K562 (cell line): Measurements from ENCODE around the gene BRD4. TPM values are rescaled to one million over a fixed set of nuclear protein-coding genes. Genes with fewer than 3 reads are reported as not detected.

ENCODE experiments used
- ATAC-seq: fragments of 200-7000 bp; cut with Tn5 transposase; 3 replicates; pipeline ENCODE4 v1.9.1; 2020; ENCODE audit warnings: moderate library complexity
- BruUV-seq: library from RNA; stranded (reverse); fragments of 400-500 nt; replicated peaks from 2 replicates; lab custom pipeline; 2021; lab: Mats Ljungman, UMichigan
- CTCF ChIA-PET: fragments of 300-600 bp; formaldehyde crosslinking; extraction: SDS; loops from one replicate; lab custom pipeline; 2021; ENCODE audit warnings: low intra/inter-chr PET ratio; lab: Yijun Ruan, JAX
- POLR2A ChIA-PET: fragments of 300-600, 350-650 bp; sonication (Branson Sonifier 250); formaldehyde crosslinking; extraction: SDS; loops from one replicate; lab custom pipeline; 2021; ENCODE audit warnings: antibody characterized with exemption, inconsistent platforms; lab: Yijun Ruan, JAX
- DNase-seq, 4 experiments: peaks; one replicate each; pipeline versions ENCODE4 v3.0.0 to v3.0.0-alpha.2; 2011 to 2018; ENCODE audit warnings: low spot score in 3 of 4, mixed read lengths in 3 of 4; ENCODE audit errors: extremely low read depth in 1 of 4
- FAIRE-seq: peaks from 2 replicates; lab custom pipeline; 2011; peaks lifted over from hg19 to GRCh38; lab: Jason Lieb, UNC
- H2AFZ ChIP-seq: 2 replicates; pipeline ENCODE4 v1.6.0; 2011; ENCODE audit warnings: low read depth, low read length, control low read depth, inconsistent platforms
- H3K27ac ChIP-seq: fragments of 200-600 bp; 3 replicates; pipeline ENCODE4 v1.8.0; 2011; ENCODE audit warnings: low read depth, mild to moderate bottlenecking, control low read depth, inconsistent platforms, low read length, moderate library complexity, mixed read lengths; ENCODE audit errors: extremely low read depth
- H3K27me3 ChIP-seq, 2 experiments: fragments of 300-600 bp in 1 of 2; 2 replicates in 1 of 2; 3 replicates in 1 of 2; pipeline versions ENCODE4 v1.6.0 to v1.8.0; 2011; ENCODE audit warnings: inconsistent platforms in 2 of 2, low read length in 2 of 2, mild to moderate bottlenecking in 1 of 2, mixed read lengths in 1 of 2, moderate library complexity in 1 of 2; ENCODE audit not compliant: control insufficient read depth in 2 of 2, insufficient read depth in 2 of 2
- H3K36me3 ChIP-seq: fragments of 300-600 bp; 3 replicates; pipeline ENCODE4 v1.8.0; 2011; ENCODE audit warnings: mild to moderate bottlenecking, low read length, inconsistent platforms; ENCODE audit not compliant: control insufficient read depth, insufficient read depth
- H3K4me1 ChIP-seq, 2 experiments: fragments of 200-600 bp in 1 of 2; replicated peaks in 1 of 2; 2 replicates in 1 of 2; 3 replicates in 1 of 2; pipeline versions ENCODE4 v1.5.1 to v1.8.0; 2011; ENCODE audit warnings: inconsistent platforms in 2 of 2, low read length in 2 of 2, mild to moderate bottlenecking in 1 of 2, mixed read lengths in 1 of 2, moderate library complexity in 1 of 2; ENCODE audit not compliant: control insufficient read depth in 2 of 2, insufficient read depth in 2 of 2
- H3K4me2 ChIP-seq: 2 replicates; pipeline ENCODE4 v1.6.1; 2011; ENCODE audit warnings: low read length, control low read depth, inconsistent platforms, mixed read lengths; ENCODE audit not compliant: insufficient read depth
- H3K4me3 ChIP-seq: fragments of 200-600 bp; sonication (generic), shearing (Covaris generic); 2 replicates; pipeline ENCODE4 v1.5.1; 2016; ENCODE audit warnings: control low read depth, inconsistent platforms
- H3K79me2 ChIP-seq: fragments of 200-600 bp; 3 replicates; pipeline ENCODE4 v1.8.0; 2011; ENCODE audit warnings: low read length, inconsistent platforms; ENCODE audit not compliant: control insufficient read depth, insufficient read depth
- H3K9ac ChIP-seq, 2 experiments: 2 replicates each; pipeline versions ENCODE4 v1.6.0 to v1.6.1; 2011; ENCODE audit warnings: low read depth in 2 of 2, low read length in 2 of 2, control low read depth in 1 of 2, inconsistent platforms in 1 of 2, mild to moderate bottlenecking in 1 of 2, mixed read lengths in 1 of 2; ENCODE audit not compliant: insufficient read depth in 1 of 2
- H3K9me1 ChIP-seq: one replicate; pipeline ENCODE4 v1.6.0; 2011; ENCODE audit warnings: inconsistent platforms, mild to moderate bottlenecking, low read length, moderate library complexity; ENCODE audit not compliant: control insufficient read depth, insufficient read depth
- H3K9me3 ChIP-seq: replicated peaks from 2 replicates; pipeline ENCODE4 v1.5.1; 2011; ENCODE audit warnings: low read depth, low read length, inconsistent platforms; ENCODE audit not compliant: control insufficient read depth, insufficient read depth
- H4K20me1 ChIP-seq: replicated peaks from 2 replicates; pipeline ENCODE4 v1.6.1; 2011; ENCODE audit warnings: low read length, inconsistent platforms, mixed read lengths; ENCODE audit not compliant: control insufficient read depth, insufficient read depth
- CHD2 ChIP-seq: IDR thresholded peaks from 2 replicates; pipeline ENCODE4 v1.6.1; 2011; ENCODE audit warnings: low read depth, low read length
- ELF1 ChIP-seq: fragments of 200-800 bp; sonication (Bioruptor generic); IDR thresholded peaks from 2 replicates; pipeline ENCODE4 v1.6.1; 2016; ENCODE audit warnings: missing genetic modification characterization, missing compliant biosample characterization
- EP400 ChIP-seq: fragments of 450-650 bp; IDR thresholded peaks from 2 replicates; pipeline ENCODE4 v1.6.1; 2017; ENCODE audit warnings: antibody characterized with exemption, mild to moderate bottlenecking, moderate library complexity
- ETV6 ChIP-seq, 3 experiments: fragments of 150-350 bp in 1 of 3; sonication (generic) in 1 of 3; formaldehyde crosslinking in 1 of 3; IDR thresholded peaks; 2 replicates each; pipeline versions ENCODE4 v1.6.1 to v1.8.0; 2014 to 2022; ENCODE audit warnings: borderline replicate concordance in 2 of 3, low read depth in 2 of 3, antibody characterized with exemption in 1 of 3, low read length in 1 of 3, mild to moderate bottlenecking in 1 of 3, missing genetic modification reagents in 1 of 3
- GTF2E2 ChIP-seq: fragments of 200-800 bp; sonication (Bioruptor generic); IDR thresholded peaks from 2 replicates; pipeline ENCODE4 v1.6.1; 2016; ENCODE audit warnings: missing genetic modification characterization, missing compliant biosample characterization
- ILK ChIP-seq: fragments of 450-650 bp; IDR thresholded peaks from 2 replicates; pipeline ENCODE4 v1.6.1; 2016; ENCODE audit warnings: missing genetic modification characterization, low read depth, mild to moderate bottlenecking, missing compliant biosample characterization, moderate library complexity, borderline replicate concordance
- NELFE ChIP-seq: IDR thresholded peaks from 2 replicates; pipeline ENCODE4 v1.6.1; 2011; ENCODE audit warnings: mild to moderate bottlenecking; ENCODE audit not compliant: insufficient read depth, insufficient read length
- SP1 ChIP-seq: sonication (generic); formaldehyde crosslinking; IDR thresholded peaks from 2 replicates; pipeline ENCODE4 v1.8.1; 2022; ENCODE audit warnings: mild to moderate bottlenecking, missing genetic modification reagents
- SPI1 ChIP-seq: IDR thresholded peaks from 2 replicates; pipeline ENCODE4 v1.6.1; 2011; ENCODE audit warnings: low read depth, low read length, control low read depth, borderline replicate concordance
- SRF ChIP-seq, 2 experiments: fragments of 250-450, 450-650 bp in 1 of 2; sonication (Bioruptor Pico) in 1 of 2; sonication (generic) in 1 of 2; formaldehyde crosslinking; IDR thresholded peaks; 2 replicates each; pipeline versions ENCODE4 v1.5.0 to v1.5.1; 2020 to 2022; ENCODE audit warnings: mild to moderate bottlenecking in 1 of 2, missing genetic modification reagents in 1 of 2
- TOE1 ChIP-seq, 2 experiments: fragments of 450-650 bp in 1 of 2; sonication (generic) in 1 of 2; formaldehyde crosslinking in 1 of 2; IDR thresholded peaks; 2 replicates each; pipeline versions ENCODE4 v1.7.1 to v1.8.0; 2016 to 2022; ENCODE audit warnings: borderline replicate concordance in 2 of 2, mild to moderate bottlenecking in 2 of 2, antibody characterized with exemption in 1 of 2, inconsistent platforms in 1 of 2, low read depth in 1 of 2, missing genetic modification reagents in 1 of 2, moderate library complexity in 1 of 2
- ZNF12 ChIP-seq: sonication (generic); formaldehyde crosslinking; IDR thresholded peaks from 2 replicates; pipeline ENCODE4 v1.4.0; 2020; ENCODE audit warnings: mild to moderate bottlenecking, missing genetic modification reagents
- WGBS: fragments of 100-300 bp; shearing (Covaris generic); methylation state at CpG from one replicate; pipeline ENCODE4 v1.1.6; 2016; ENCODE audit warnings: low coverage, mixed read lengths; ENCODE audit not compliant: insufficient coverage; ENCODE audit errors: missing lambda C conversion rate; 5-methylcytosine and 5-hydroxymethylcytosine counted together
- in situ Hi-C: fragments of 300-500 bp; cut with MboI; formaldehyde crosslinking; loops from 4 replicates; pipeline ENCODE4 v1.15.0; 2018; ENCODE audit warnings: inconsistent platforms, mixed read lengths
- intact Hi-C: fragments of 100-400 bp; cut with micrococcal nuclease; formaldehyde crosslinking; loops from 2 replicates; pipeline ENCODE4 v1.14.2; 2022
- polyA plus RNA-seq, 8 experiments: library from polyadenylated mRNA; depleted of rRNA in 4 of 8; stranded (reverse) in 5 of 8; unstranded in 3 of 8; fragments of >200 nt; fragmentation: Nextera tagmentation in 2 of 8; fragmentation: Illumina TruSeq in 1 of 8; extraction: Ambion mirVana in 2 of 8; extraction: Trizol in 1 of 8; gene quantifications; 2 replicates each; pipeline versions ENCODE4 v1.2.1 to v1.2.3, GENCODE V29; 2011 to 2014; ENCODE audit warnings: inconsistent platforms in 1 of 8, missing spikeins in 1 of 8
- total RNA-seq, 7 experiments: library from RNA; depleted of rRNA in 6 of 7; stranded (reverse); fragments of >200 nt in 6 of 7; fragmentation: Illumina TruSeq in 2 of 7; extraction: Trizol in 2 of 7; gene quantifications; 2 replicates each; pipeline versions ENCODE4 v1.2.1 to v1.2.3, GENCODE V29; 2011 to 2021; ENCODE audit warnings: low replicate concordance in 1 of 7
- TF ChIP-seq, protein P1 (sequence below): fragments of 250-450 bp; sonication (Bioruptor Pico); IDR thresholded peaks from 2 replicates; pipeline ENCODE4 v1.6.1; 2021; ENCODE audit warnings: mild to moderate bottlenecking
- TF ChIP-seq, protein P2 (sequence below): fragments of 450-650 bp; IDR thresholded peaks from 2 replicates; pipeline ENCODE4 v1.6.1; 2016; ENCODE audit warnings: borderline replicate concordance
- TF ChIP-seq, protein P3 (sequence below), 2 experiments: fragments of 450-650 bp; conservative IDR thresholded peaks; 2 replicates each; pipeline ENCODE4 v1.6.1; 2017; ENCODE audit warnings: mild to moderate bottlenecking in 2 of 2, moderate library complexity in 2 of 2

BRD4 gene
- total and polyA plus RNA-seq, 9 of the 15 experiments (the other 6 are each of a cell fraction or from before 2014, with no cell fraction given): 1.8 to 105 (median 15.6) TPM

DNA sequence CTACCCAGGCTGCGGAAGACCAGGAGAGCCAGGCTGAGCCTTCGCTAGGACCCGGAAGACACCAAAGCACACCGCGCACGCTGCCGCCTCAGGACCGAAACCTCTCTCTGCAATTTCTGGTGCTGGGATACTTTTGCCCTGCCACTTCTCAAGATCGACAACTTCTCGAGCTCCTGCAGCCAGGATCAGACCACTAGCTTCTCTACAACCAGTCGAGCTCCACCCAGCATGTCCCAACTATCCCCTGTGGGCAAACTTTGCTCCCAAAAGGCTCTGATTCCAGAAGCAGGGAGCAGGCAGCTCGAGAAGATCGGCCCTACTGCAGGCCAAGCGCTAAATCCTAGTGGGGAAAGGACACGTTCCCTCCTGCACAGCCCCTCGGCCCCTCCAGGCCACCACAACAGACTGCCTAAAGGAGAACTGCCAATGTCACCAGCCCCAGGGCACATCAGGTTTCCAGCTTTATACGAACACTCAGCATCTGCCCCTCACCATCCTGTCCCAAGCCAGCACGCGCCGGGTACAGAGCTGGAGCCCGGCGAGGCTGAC is 46.3 kb upstream of the BRD4 start:
- ChIA-PET POLR2A (interaction anchor here (0.5 to 3.6 kb wide), 27 partner anchors 9 to 197 kb away, joined by 3 to 27 read pairs (median 4); partner anchors contain the start of gene AKAP8L), CTCF (no interaction called here)
- peak; percentile 86 for FAIRE-seq
- H3K27ac ChIP-seq: peak overlapping the region; percentile 89
- WGBS: under 1% methylated on average over 21 of the region's 22 CpGs
- H3K36me3 ChIP-seq: peaks cover 50% of the 10 kb centered on the region; the same call in 2 of the 3 replicates
- DNase-seq: peak in 3 of 4 experiments; percentile 15 to 77 (median 54)
- peak overlapping the region; percentile 92 to 98 for H3K9ac ChIP-seq
- H3K9me1 ChIP-seq: no peaks in the 10 kb centered on the region
- TSS peak; percentile 74 for BruUV-seq
- H3K79me2 ChIP-seq: peaks cover 59% of the 10 kb centered on the region
- ATAC-seq: peak; percentile 44
- peaks cover 30% of the 10 kb centered on the region for H4K20me1 ChIP-seq
- H2AFZ ChIP-seq: peak overlapping the region; percentile 90
- intact Hi-C loops: loop anchor here (2.0 kb wide), 2 partner anchors 114 to 178 kb away; no protein-coding TSS in a partner anchor
- peak overlapping the region; percentile 98 for H3K4me2 ChIP-seq
- peaks cover 16 to 44% of the 10 kb centered on the region in 2 experiments for H3K4me1 ChIP-seq
- H3K9me3 ChIP-seq: no peaks in the 10 kb centered on the region
- no peaks in the 10 kb centered on the region; a peak in 1 of 5 replicates for H3K27me3 ChIP-seq
- peak overlapping the region; percentile 90 for H3K4me3 ChIP-seq
- in situ Hi-C loops: no loop called here
- TF ChIP-seq, protein P1, sequence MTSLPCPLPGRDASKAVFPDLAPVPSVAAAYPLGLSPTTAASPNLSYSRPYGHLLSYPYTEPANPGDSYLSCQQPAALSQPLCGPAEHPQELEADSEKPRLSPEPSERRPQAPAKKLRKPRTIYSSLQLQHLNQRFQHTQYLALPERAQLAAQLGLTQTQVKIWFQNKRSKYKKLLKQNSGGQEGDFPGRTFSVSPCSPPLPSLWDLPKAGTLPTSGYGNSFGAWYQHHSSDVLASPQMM (CRISPR knock-in tag): no peak
- TF ChIP-seq ILK (no peak), ELF1 (peak; percentile 51; the same call in 1 of the 2 replicates), CHD2 (no peak), SPI1 (no peak), GTF2E2 (tag) (no peak; the same call in 1 of the 2 replicates), NELFE (no peak), ETV6 (IDR thresholded peaks at IDR 0.05; ENCODE audit: borderline replicate concordance in 1 of 2, low read depth in 2 of 2, low read length in 1 of 2) (no peak), ETV6 (CRISPR knock-in tag; IDR thresholded peaks at IDR 0.05; ENCODE audit: borderline replicate concordance) (0 out of 2 replicates have a peak, but pooled peaks have one; percentile 16), SP1 (peak; percentile 31; the same call in 1 of the 2 replicates), ZNF12 (CRISPR knock-in tag) (no peak), EP400 (peak; percentile 55), SRF (CRISPR knock-in tag; IDR thresholded peaks at IDR 0.05) (no peak), TOE1 (IDR thresholded peaks at IDR 0.05; ENCODE audit: borderline replicate concordance) (0 out of 2 replicates have a peak, but pooled peaks have one; percentile 49), TOE1 (CRISPR knock-in tag; IDR thresholded peaks at IDR 0.05; ENCODE audit: borderline replicate concordance, low read depth) (no peak)
- TF ChIP-seq, protein P2, sequence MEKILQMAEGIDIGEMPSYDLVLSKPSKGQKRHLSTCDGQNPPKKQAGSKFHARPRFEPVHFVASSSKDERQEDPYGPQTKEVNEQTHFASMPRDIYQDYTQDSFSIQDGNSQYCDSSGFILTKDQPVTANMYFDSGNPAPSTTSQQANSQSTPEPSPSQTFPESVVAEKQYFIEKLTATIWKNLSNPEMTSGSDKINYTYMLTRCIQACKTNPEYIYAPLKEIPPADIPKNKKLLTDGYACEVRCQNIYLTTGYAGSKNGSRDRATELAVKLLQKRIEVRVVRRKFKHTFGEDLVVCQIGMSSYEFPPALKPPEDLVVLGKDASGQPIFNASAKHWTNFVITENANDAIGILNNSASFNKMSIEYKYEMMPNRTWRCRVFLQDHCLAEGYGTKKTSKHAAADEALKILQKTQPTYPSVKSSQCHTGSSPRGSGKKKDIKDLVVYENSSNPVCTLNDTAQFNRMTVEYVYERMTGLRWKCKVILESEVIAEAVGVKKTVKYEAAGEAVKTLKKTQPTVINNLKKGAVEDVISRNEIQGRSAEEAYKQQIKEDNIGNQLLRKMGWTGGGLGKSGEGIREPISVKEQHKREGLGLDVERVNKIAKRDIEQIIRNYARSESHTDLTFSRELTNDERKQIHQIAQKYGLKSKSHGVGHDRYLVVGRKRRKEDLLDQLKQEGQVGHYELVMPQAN: peak; percentile 59; the same call in 1 of the 2 replicates
- TF ChIP-seq, protein P3, sequence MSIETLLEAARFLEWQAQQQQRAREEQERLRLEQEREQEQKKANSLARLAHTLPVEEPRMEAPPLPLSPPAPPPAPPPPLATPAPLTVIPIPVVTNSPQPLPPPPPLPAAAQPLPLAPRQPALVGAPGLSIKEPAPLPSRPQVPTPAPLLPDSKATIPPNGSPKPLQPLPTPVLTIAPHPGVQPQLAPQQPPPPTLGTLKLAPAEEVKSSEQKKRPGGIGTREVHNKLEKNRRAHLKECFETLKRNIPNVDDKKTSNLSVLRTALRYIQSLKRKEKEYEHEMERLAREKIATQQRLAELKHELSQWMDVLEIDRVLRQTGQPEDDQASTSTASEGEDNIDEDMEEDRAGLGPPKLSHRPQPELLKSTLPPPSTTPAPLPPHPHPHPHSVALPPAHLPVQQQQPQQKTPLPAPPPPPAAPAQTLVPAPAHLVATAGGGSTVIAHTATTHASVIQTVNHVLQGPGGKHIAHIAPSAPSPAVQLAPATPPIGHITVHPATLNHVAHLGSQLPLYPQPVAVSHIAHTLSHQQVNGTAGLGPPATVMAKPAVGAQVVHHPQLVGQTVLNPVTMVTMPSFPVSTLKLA (conservative IDR thresholded peaks at IDR 0.05): peak; percentile 53 to 70; a peak in 3 of 4 replicates
